Sciatic nerve (tissue), 2 donors: ENCODE measurements around the gene PES1. TPM values are rescaled to one million over a fixed set of nuclear protein-coding genes. Genes with fewer than 3 reads are reported as not detected.
"Not testable (repeated sequence)": the region's sequence is repeated elsewhere in the genome, so short reads cannot be mapped to it uniquely, and the experiment has no call there.

Experiments used
- ATAC-seq: fragments of 200-7000 bp; cut with Tn5 transposase; one replicate; pipeline ENCODE4 v1.9.1; 2020; ENCODE audit warnings: mild to moderate bottlenecking, moderate library complexity
- DNase-seq: peaks from one replicate; pipeline ENCODE4 v3.0.0-alpha.2; 2020; ENCODE audit warnings: low spot score
- intact Hi-C: fragments of 100-400 bp; cut with DNase I; formaldehyde crosslinking; loops from one replicate; pipeline ENCODE4 v1.14.2; 2022
- total RNA-seq: library from RNA; stranded (reverse); fragmentation: NEBNext Ultra II Directional; extraction: Animal tissue kit (Norgen Biotek cat#: 25700); gene quantifications from one replicate; pipeline ENCODE4 v1.2.1, GENCODE V29; 2021
- donor health status: DM: no; HTN: no; CAD: no.
- donor health status: DM: no; HTN: no; CAD: no.

Gene PES1
- total RNA-seq, 1 donor from 2014 or later = 46.6 TPM

DNA sequence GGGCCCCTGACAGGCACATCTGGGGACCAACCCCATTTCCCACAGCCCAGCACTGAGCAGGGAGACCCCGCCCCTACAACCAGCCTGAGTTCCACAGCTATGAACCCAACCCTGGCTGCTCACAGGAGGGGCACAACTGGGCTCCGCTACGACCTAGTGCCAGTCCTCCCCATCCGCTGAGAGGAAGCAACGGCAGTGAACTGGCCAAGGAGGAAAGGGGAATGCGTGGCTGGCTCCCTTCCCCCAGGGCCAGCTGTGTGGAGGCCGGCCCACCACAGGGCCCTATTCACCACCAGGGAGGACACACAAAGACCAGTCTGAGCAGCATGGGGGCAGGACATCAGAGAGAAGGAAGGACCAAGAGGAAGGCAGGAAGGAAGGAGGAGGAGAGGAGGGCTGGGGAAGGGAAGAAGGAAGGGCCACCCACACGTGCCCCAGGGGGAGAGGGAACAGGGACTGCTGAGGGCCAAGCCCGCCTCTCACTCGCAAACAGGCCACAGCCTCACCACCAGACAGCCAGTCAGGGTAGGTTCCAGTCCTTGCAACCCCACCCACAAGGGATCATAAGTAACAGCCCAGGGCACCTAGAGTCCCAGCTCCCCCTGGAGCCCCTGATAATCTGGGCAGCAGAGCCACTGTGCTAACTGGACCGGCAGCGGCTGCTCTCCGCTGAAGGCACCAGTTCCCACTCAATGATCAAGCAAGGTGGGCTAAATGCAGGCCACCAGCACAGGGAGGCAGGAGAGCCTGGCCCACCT is 8.7 kb downstream of the PES1 start:
- intact Hi-C loops = no loop called here
- DNase-seq = no peak
- peak; percentile 39 for ATAC-seq

DNA sequence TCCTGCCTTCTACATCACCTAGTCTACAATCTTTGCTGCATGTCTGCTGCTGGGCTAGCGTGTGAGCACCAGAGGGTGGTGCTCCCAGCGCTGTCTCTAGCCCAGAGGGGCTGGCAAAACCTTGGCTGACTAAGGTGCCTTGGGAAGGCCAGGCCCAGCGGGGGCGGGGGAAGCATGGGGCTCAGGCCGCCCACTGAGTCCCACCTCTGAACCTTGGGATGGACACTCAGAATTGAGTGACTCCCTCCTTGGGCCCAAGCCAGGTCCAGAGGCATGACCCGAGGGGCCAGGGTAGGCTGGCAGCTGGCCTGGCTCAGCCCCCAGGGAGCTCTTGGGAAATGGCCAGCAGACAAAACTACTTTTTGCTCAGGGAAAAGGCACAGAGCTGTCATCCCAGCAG is 9.7 kb downstream of the PES1 start:
- ATAC-seq (no peak), DNase-seq (no peak)
- intact Hi-C loops = no loop called here

DNA sequence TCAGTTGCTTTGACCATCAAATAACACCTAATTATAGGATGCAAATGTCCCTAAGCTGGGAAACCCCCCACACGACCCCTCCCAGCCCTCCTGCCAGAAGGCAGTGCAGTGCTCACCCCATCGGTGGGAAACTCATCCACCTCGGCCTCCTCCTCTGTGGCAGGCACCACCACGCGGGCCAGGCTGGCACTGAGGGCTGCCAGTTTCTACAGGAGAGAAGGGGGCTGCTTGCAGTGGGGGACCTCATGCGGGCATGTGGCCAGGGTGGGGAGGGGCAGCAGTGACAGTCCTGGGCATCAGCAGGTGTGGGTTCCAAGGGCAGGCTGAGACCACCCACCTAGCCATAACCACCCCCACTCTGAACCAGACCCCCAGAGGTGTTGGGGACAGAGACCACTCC is 10.8 kb downstream of the PES1 start:
- no peak for DNase-seq
- ATAC-seq = no peak
- intact Hi-C loops = no loop called here

DNA sequence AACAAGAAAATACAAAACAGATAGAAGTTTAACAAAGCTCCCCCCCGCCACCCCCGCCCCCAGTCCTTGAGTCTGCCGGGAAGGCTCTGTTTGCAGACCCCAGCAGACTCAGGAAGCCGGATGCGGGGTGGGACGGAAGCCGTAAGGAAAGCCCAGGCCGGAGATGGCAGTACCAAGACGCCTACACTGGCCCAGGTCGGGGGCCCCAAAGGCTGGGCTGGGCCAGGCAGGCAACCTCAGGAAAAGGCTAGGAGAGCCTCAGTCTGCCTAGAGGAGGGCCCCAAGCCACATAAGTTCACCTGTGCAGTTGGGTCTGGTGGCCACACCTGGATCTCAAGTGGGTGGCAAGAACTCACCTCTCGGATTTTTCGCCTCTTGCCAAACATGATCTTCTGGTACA is 13.2 kb downstream of the PES1 start:
- intact Hi-C loops = no loop called here
- DNase-seq = no peak
- ATAC-seq = no peak

DNA sequence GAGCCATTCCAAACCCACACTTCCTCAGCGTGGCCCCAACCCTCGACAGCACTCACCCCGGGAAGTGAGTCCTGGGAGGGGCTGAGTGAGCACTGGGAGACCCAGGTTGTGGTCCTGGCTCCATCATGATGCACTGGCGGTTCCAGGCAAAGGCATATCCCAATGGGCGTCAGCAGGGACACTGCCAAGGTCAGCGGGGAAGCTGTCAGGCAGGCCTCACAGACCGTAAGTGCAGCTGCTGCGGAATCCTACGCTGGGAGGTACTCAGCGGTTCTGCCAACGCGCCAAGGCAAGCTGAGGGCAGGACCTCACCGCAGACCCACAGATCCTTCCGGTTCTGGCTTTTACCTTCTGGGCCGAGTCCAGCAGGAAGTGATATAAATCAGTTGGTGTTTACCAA is 15.9 kb downstream of the PES1 start:
- intact Hi-C loops = no loop called here
- no peak for ATAC-seq

DNA sequence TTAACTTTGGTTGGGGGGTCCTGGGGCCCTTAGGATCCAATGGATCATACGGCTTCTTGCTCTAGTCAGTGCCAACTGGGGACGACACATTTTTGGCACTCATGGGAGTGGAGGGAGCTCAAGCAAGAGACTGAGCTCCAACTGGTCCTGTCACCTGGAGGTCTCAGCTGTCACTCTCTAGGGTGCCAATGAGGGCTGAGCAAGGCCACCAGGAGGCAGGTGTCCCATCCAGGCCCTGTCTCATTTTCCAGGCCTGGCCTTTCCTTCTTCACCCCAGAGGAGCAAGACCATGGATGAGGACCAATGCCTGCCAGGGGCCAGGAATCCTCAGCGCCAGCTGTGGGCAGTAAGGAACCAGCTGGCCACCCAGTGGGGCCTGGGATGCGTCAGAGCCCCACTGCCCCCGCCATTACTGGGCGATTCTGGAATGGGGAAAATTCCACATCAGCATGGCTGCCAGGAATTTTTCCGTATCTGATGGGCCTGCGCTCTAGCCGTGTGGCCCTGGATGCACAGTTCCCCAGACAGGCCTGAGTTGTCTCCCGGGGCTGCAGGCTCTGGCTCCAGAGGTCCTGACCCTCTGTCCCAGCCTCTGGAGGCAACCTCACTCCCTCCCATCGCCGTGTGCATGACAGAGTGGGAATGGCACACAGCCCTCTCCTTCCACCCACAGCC is 16.6 kb downstream of the PES1 start:
- ATAC-seq = peak; percentile 72
- intact Hi-C loops = no loop called here
- peak; percentile 73 for DNase-seq

More for the DNA sequence above, 15.9 kb downstream of the PES1 start:
- no peak for DNase-seq

DNA sequence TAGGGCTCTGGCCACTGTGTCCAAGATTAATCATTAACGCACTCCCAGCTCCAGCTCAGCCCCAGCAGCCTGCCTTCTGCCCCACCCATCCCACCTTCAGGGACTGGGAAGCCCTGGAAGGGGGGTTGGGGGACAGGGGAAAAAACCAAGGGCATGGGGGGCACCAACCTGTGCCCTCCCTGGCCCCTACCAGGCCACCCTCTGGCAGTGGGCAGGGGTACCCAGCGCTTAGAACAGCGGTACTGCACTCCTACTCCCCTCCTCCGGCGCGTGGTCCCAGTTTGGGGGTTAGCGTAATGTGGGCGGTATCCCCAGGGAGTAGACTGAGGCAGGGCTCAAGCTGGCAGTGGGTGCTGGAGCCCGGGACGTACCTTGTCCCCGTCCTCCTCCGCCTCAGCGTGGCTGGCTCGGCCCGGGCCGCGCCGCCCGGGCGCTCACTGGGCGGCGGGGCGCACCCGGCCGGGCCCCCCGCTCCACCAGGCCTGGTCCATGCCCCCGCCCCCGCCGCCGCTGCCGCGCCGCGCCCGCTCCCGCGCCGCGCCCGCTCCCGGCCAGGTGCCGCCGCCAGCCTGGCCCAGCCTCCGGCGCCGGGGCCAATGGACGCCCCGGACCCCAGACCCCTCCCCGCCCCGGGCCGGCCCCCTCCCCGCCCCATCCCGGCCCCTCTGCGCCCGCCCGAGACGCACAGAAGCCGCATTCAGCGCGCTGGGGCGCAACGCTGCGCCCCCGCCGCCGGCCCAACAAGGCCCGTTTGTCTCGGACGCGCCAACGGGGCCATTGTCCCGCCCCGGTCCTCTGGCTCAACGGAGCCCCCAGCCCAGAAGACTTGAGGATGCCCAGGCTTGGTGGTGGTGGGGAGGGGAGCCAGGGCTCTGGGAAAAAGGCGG is 17.4 kb downstream of the PES1 start, which contains the start of gene GAL3ST1:
Gene GAL3ST1, minus strand, starts transcription at position 571 of the 887 bp plus-strand sequence. CDS start 17,273 bp downstream, outside the sequence.
- intact Hi-C loops = no loop called here
- DNase-seq (peak; percentile 70), ATAC-seq (peak; percentile 43)

DNA sequence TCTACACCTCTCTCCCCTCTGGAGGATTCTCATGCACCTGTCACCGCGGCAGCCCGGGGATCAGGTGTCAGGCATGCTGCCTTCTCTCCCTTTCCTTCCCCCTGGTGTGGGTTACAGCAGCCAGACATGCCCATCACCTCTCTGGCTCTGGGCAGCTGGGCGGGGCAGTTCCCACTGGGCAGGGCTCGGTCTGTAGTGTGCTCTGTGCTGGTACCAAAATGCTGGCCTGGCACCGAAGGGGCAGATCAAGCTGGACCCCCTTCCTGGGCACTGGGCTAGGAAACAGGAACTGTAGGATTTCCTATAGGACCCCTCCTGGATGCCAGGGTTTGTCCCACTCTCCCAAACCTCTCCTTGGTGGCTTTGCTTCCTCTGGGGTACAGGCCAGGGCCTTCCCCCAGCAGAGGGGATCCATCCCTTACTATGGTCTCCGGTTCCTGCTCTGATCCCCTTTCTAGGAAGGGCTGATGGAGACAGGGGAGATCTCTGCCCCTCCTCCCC is 18.1 kb downstream of the PES1 start:
- no peak for ATAC-seq

DNA sequence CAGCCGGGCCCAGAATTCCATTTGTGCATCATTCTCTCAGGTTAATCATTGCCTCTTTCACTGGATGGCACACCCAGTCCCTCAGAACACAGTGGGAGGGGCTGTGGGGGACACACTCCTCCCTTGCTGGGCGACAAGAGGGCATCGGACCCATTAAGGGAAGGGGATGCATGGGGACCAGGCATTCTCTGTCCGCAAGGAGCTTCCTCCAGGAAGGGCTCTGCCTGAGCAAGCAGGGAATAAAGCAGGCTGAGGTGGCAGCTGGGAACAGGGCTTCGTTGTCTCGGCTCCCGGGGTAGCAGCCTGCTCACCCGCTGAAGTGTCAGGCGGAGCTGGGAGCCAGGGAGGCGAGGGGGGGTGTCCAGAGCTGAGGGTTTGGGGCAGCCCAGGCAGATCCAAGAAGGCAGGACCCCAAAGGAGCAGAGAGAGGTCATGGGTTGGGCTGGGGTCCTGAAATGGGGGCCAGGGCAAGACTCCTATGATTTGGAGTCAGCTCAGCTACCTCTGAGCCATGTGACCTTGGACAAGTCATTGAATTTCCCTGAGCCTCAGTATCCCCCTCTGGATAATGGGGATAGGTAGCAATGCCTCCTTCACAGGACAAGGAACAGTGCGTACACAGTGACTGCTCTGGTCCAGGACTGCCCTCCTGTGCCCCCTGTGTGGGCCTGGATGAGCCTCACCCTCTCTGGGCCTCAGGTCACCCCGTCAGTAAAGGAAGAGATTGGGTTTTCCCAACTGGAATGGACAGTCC is 18.7 kb downstream of the PES1 start:
- intact Hi-C loops = no loop called here
- DNase-seq (no peak), ATAC-seq (peak; percentile 11)

More for the DNA sequence above, 18.1 kb downstream of the PES1 start:
- intact Hi-C loops = no loop called here
- DNase-seq = no peak

DNA sequence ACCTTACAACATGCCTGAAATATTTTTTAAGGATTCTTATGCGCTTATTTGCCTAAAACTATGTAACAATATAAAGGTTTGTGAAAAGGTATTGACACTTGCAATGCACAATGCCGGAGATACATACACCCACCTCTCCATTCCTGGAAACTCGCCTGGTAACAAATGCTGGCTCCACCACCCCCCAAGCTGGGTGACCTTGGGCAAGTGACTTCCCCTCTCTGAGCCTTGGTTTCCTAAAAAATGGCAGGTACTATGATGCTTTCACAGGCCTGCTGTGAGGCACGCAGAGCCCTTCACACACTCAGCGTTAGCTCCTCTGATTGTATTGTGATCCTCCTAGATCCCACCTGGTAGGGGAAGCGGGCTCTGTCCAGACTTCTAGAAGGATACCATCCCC is 19.5 kb downstream of the PES1 start:
- intact Hi-C loops = no loop called here
- DNase-seq (no peak), ATAC-seq (no peak)

DNA sequence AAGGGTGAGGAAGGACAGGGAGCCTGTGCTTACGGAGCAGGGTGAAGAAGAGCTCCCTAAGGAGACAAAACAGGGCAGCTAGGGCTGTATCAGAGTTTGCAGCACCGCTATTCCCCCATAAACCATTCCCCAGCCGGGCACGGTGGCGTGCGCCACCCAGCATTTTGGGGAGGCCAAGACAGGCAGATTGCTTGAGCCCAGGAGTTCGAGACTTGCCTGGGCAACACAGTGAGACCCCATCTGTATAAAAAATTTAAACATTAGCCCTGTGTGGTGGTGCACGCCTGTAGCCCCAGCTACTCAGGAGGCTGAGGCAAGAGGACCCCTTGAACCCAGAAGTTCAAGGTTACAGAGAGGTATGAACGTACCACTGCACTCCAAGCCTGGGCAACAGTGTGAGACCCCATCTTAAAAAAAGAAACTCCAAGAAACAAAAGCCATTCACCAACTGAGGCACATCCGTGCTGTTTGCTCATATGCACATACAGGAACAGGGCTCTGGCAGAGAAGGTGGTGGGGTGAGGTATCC is 22.0 kb downstream of the PES1 start:
- DNase-seq = no peak
- no peak for ATAC-seq
- intact Hi-C loops = no loop called here

DNA sequence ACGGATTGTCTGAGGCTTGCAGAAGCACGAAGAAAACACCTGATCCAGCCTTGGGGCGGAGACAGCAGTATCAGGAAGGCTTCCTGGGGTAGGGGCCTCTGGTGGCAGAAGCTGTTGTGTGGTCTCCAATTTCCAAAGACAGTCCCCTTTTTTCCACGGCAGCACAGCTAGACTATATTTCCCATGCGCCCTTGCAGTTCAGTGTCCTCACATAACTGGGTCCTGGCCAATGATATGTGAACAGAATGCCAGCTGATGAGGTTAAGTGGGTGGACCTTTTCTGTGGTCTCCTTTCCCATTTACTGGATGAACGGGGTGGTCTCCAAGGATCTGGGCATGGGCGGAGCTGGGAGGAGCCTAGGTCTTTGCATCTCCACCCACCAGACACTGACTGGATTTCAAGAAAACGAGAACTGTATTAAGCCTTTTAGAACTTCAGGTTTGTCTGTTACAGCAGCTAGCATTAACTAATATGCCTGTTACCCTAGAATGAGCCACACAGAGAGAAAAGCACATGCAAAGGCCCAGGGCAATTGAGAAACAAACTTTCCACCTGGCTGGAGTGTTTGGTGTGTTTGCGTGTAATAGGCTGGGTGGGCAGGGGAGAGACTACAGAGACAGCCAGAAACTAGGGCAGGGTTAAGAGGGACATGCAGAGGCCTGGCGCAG is 23.4 kb downstream of the PES1 start:
- ATAC-seq (no peak), DNase-seq (no peak)
- intact Hi-C loops = no loop called here

DNA sequence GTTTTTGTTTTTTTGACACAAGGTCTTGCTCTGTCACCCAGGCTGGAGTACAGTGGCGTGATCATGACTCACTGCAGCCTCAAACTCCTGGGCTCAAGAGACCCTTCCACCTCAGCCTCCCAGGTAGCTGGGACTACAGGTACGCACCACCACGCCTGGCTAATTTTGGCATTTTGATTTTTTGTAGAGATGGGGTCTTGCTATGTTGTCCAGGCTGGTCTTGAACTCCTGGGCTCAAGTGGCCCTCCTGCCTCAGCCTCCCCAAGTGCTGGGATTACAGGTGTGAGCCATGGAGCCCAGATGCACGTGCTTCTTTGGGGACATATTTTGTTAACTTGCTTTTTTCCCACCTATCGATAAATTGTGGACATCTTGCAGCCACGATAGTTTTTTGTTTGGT is 24.4 kb downstream of the PES1 start:
- intact Hi-C loops, DNase-seq, ATAC-seq: not testable (repeated sequence)

DNA sequence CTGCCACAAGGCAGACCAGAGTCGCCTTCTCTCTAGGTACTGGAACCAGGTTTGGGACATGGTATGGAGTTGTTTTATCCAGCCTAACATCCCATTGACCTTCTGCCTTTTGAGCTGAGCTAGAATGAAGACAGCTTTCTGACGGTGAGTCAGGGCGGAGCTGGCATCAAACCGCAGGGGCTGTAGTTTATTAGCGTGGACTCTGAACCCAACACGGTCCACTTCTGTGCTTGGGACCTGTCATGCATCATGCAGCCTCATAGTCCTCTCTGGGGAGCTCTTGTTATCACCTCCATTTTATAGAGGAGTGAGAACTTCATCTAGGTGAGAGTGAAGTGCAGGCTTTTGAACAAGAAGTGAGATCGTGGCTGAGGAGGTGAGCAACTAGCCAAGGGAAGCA is 25.6 kb downstream of the PES1 start:
- no peak for ATAC-seq
- intact Hi-C loops = no loop called here
- no peak for DNase-seq

DNA sequence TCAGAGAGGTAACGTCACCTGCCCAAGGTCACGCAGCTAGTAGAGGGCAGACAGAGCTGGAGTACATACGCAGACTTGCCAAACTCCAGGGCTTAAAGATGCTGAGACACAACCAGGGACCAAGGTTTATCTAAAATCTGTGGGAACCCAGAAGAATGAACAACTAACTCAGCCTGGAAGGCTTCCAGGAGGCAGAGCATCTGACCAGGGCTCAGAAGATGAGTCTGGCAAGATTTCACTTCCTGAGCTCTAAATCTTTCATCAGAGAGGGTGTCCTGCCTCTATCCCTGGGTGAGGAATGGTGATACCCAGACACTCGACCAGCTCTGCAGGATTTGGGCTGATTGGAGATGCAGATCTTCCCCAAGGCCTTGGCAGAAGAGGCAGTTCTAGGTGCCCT is 26.4 kb downstream of the PES1 start:
- DNase-seq (no peak), ATAC-seq (no peak)
- intact Hi-C loops = no loop called here

DNA sequence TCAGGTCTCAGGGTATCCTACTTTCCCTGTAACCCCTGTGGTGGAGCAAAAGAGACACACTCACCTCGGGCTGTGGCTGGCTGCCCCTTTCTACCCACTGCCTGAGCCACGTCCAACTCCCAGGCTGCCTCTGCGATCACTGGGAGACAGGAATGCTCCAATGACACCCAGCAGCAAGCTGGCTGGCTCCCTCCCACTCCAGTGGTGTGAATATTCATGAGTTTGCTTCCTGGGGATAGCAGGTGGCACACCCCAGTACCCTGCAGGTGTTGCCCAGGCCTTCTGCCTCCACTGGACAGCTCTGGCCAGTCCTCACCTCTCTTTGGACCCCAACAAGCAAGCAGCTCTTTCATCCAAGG is 27.0 kb downstream of the PES1 start:
- intact Hi-C loops = no loop called here
- DNase-seq = no peak
- ATAC-seq = no peak

DNA sequence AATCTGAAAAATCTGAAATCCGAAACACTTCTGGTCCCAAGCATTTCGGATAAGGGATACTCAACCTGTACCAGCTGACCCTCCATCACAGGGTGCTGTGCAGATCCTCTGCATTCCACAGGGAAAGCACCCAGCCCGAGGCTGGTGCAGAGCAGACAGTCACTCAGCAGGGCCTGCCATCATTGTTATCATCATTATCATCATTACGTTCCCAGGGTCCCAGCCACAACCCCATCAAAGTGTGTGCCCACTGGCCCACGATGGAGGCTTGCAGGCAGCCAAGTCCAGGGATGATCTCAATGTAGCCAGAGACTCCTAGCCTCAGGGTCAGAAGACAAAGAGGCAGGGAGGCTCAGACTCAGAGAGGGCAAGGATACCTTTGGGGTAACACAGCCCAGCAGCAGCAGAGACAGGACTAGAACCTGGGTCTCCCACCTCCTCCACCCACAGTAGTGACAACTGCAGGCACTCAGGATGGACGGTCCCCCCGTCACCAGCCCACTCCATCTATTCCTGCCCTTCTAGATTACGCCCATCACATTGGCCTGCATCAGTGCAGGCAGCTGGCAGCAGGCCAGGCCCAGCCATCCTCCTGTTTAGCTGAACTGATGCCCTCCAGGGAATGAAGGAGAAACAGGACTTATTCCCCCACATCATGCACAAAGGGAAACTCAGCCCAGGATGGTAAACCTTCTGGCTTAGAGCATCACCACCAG is 27.5 kb downstream of the PES1 start:
- no peak for DNase-seq
- ATAC-seq = no peak
- intact Hi-C loops = no loop called here
